GM23338 (cell line): ENCODE measurements around the gene DDX46. TPM values are rescaled to one million over a fixed set of nuclear protein-coding genes. Genes with fewer than 3 reads are reported as not detected.

Source experiments
- ATAC-seq: fragments of 200-7000 bp; cut with Tn5 transposase; 3 replicates; pipeline ENCODE4 v1.9.1; 2020
- DNase-seq: peaks from one replicate; pipeline ENCODE4 v3.0.0-alpha.2; 2015; ENCODE audit warnings: low spot score
- H2AFZ ChIP-seq: fragments of 200-600 bp; sonication (generic); 2 replicates; pipeline ENCODE4 v1.8.0; 2016; ENCODE audit warnings: antibody characterized with exemption, mild to moderate bottlenecking, moderate library complexity
- H3F3A ChIP-seq: fragments of 200-600 bp; sonication (generic); replicated peaks from 2 replicates; pipeline ENCODE4 v1.8.0; 2017; ENCODE audit warnings: antibody characterized with exemption, mixed run types, low read depth
- H3K27ac ChIP-seq: fragments of 200-600 bp; sonication (generic); 2 replicates; pipeline ENCODE4 v1.6.1; 2016; ENCODE audit warnings: low read depth
- H3K27me3 ChIP-seq: fragments of 200-600 bp; sonication (generic); 2 replicates; pipeline ENCODE4 v1.8.0; 2016; ENCODE audit warnings: mild to moderate bottlenecking, mixed run types, moderate library complexity; ENCODE audit not compliant: insufficient read depth
- H3K36me3 ChIP-seq: fragments of 200-600 bp; sonication (generic); 2 replicates; pipeline ENCODE4 v1.8.0; 2016; ENCODE audit warnings: mild to moderate bottlenecking; ENCODE audit not compliant: insufficient read depth
- H3K4me1 ChIP-seq: fragments of 200-600 bp; sonication (generic); 2 replicates; pipeline ENCODE4 v1.8.0; 2016; ENCODE audit warnings: mild to moderate bottlenecking, moderate library complexity; ENCODE audit not compliant: insufficient read depth
- H3K4me2 ChIP-seq: fragments of 200-600 bp; sonication (generic); 2 replicates; pipeline ENCODE4 v1.7.1; 2017; ENCODE audit warnings: mixed run types
- H3K4me3 ChIP-seq: fragments of 200-600 bp; sonication (generic); 2 replicates; pipeline ENCODE4 v1.6.1; 2016; ENCODE audit warnings: mixed run types
- H3K79me2 ChIP-seq: fragments of 200-600 bp; sonication (generic); replicated peaks from 2 replicates; pipeline ENCODE4 v1.8.0; 2017; ENCODE audit warnings: mild to moderate bottlenecking; ENCODE audit not compliant: insufficient read depth
- H3K9me2 ChIP-seq: fragments of 200-600 bp; sonication (generic); 2 replicates; pipeline ENCODE4 v1.8.0; 2017; ENCODE audit not compliant: insufficient read depth
- H4K20me1 ChIP-seq: fragments of 200-600 bp; sonication (generic); replicated peaks from 2 replicates; pipeline ENCODE4 v1.8.0; 2017; ENCODE audit warnings: mild to moderate bottlenecking; ENCODE audit not compliant: insufficient read depth
- H3K27ac Mint-ChIP-seq: 2 replicates; pipeline ENCODE4 v1.8.0; 2020; ENCODE audit warnings: inconsistent platforms, mild to moderate bottlenecking, moderate library complexity, mixed read lengths
- H3K27me3 Mint-ChIP-seq: 3 replicates; pipeline ENCODE4 v1.8.0; 2022; ENCODE audit warnings: low read depth, mild to moderate bottlenecking, moderate library complexity, mixed read lengths, inconsistent platforms; ENCODE audit not compliant: insufficient read depth, poor library complexity
- H3K36me3 Mint-ChIP-seq: 3 replicates; pipeline ENCODE4 v1.8.0; 2021; ENCODE audit warnings: low read depth, mild to moderate bottlenecking, inconsistent platforms, moderate library complexity, mixed read lengths
- H3K4me1 Mint-ChIP-seq: 3 replicates; pipeline ENCODE4 v1.8.0; 2020; ENCODE audit warnings: mild to moderate bottlenecking, inconsistent platforms, mixed read lengths
- H3K4me3 Mint-ChIP-seq: 3 replicates; pipeline ENCODE4 v1.8.0; 2021; ENCODE audit warnings: moderate library complexity, mild to moderate bottlenecking, inconsistent platforms, mixed read lengths
- H3K9me3 Mint-ChIP-seq: 3 replicates; pipeline ENCODE4 v1.8.0; 2020; ENCODE audit warnings: moderate library complexity, mild to moderate bottlenecking, inconsistent platforms, mixed read lengths
- ZNF462 ChIP-seq: fragments of 250-450 bp; sonication (Bioruptor Pico); IDR thresholded peaks from 2 replicates; pipeline ENCODE4 v1.5.0; 2020; ENCODE audit warnings: mild to moderate bottlenecking, moderate library complexity
- polyA plus RNA-seq: library from polyadenylated mRNA; unstranded; fragments of >200 nt; fragmentation: Nextera tagmentation; extraction: Ambion mirVana; gene quantifications from 2 replicates; pipeline ENCODE4 v1.2.1, GENCODE V29; 2016
- total RNA-seq: library from RNA; depleted of rRNA; stranded (reverse); fragments of >200 nt; shearing (Covaris generic); gene quantifications from 2 replicates; pipeline ENCODE4 v1.2.3, GENCODE V29; 2014
- TF ChIP-seq, protein P1 (sequence below): IDR thresholded peaks from one replicate; pipeline ENCODE4 v1.6.1; 2018; ENCODE audit warnings: antibody characterized with exemption; ENCODE audit not compliant: unreplicated experiment

Gene DDX46
- total and polyA plus RNA-seq, 2 experiments from 2014 or later = 85.6 to 91.4 TPM

- TF ChIP-seq ZNF462 (CRISPR knock-in tag) = no peak
These were observed 66.6 kb downstream of the DDX46 start (continued) for GRCh38 chr5:134825212-134825611.

DNA sequence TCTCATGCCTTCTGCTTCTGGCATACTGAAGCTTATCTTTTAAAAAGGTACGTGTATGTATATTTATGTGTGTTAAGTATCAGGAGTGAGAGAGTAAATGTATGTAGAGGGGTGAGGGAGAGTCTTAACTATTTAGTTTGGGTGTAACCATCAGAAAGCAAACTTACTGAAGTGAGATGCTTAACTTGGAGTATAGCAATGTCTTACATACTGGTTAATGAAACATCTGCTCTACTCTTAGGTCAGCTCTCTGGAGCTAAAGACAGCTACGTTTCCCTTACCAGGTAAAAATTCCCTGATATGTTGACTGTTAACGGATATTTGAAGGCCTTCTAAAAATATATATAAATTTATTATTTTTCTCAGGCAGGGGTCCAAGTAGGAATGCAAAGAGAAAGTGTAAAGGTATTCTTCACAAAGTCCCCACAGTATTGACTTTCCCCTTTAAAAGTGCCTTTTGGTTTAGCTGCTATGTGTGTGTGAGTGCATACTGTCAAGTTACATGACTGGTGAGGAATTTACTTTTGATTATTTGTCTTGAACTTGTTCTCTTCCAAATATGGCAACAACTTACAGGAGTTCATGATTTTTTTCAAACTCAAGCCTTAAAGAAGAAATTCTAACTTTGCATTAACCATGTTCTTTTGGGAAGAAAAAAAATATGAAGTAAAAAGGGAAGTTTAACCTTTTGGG is 74.9 kb downstream of the DDX46 start:
- no peak overlapping the region for H3K27ac Mint-ChIP-seq
- H3K36me3 Mint-ChIP-seq = peaks cover 50% of the 10 kb centered on the region
- H3K9me3 Mint-ChIP-seq = no peaks in the 10 kb centered on the region; the same call in 2 of the 3 replicates
- no peaks in the 10 kb centered on the region for H3K27me3 Mint-ChIP-seq
- Histone ChIP-seq H3K4me1 (no peaks in the 10 kb centered on the region), H3F3A (no peaks in the 10 kb centered on the region), H3K36me3 (peaks cover 20% of the 10 kb centered on the region), H3K27me3 (no peaks in the 10 kb centered on the region), H2AFZ (no peak overlapping the region), H3K79me2 (no peaks in the 10 kb centered on the region), H3K4me3 (no peak overlapping the region), H3K4me2 (no peak overlapping the region), H4K20me1 (no peaks in the 10 kb centered on the region; the same call in 1 of the 2 replicates), H3K9me2 (no peaks in the 10 kb centered on the region), H3K27ac (no peak overlapping the region)
- DNase-seq = no peak
- no peak for ATAC-seq
- TF ChIP-seq, protein P1, sequence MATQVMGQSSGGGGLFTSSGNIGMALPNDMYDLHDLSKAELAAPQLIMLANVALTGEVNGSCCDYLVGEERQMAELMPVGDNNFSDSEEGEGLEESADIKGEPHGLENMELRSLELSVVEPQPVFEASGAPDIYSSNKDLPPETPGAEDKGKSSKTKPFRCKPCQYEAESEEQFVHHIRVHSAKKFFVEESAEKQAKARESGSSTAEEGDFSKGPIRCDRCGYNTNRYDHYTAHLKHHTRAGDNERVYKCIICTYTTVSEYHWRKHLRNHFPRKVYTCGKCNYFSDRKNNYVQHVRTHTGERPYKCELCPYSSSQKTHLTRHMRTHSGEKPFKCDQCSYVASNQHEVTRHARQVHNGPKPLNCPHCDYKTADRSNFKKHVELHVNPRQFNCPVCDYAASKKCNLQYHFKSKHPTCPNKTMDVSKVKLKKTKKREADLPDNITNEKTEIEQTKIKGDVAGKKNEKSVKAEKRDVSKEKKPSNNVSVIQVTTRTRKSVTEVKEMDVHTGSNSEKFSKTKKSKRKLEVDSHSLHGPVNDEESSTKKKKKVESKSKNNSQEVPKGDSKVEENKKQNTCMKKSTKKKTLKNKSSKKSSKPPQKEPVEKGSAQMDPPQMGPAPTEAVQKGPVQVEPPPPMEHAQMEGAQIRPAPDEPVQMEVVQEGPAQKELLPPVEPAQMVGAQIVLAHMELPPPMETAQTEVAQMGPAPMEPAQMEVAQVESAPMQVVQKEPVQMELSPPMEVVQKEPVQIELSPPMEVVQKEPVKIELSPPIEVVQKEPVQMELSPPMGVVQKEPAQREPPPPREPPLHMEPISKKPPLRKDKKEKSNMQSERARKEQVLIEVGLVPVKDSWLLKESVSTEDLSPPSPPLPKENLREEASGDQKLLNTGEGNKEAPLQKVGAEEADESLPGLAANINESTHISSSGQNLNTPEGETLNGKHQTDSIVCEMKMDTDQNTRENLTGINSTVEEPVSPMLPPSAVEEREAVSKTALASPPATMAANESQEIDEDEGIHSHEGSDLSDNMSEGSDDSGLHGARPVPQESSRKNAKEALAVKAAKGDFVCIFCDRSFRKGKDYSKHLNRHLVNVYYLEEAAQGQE = no peak
- no peaks in the 10 kb centered on the region for H3K4me1 Mint-ChIP-seq
- H3K4me3 Mint-ChIP-seq = no peak overlapping the region
